H4 (cell line): Measurements from ENCODE around the gene RPL22L1. TPM values are rescaled to one million over a fixed set of nuclear protein-coding genes. Genes with fewer than 3 reads are reported as not detected.
"Not testable (repeated sequence)": the region's sequence is repeated elsewhere in the genome, so short reads cannot be mapped to it uniquely, and the experiment has no call there.

ENCODE experiments used
- DNase-seq: peaks from one replicate; pipeline ENCODE4 v3.0.0-alpha.2; 2015; ENCODE audit warnings: low spot score
- total RNA-seq: library from RNA; depleted of rRNA; stranded (reverse); fragments of >200 nt; shearing (Covaris generic); gene quantifications from 2 replicates; pipeline ENCODE4 v1.2.3, GENCODE V29; 2014

RPL22L1 gene
- total RNA-seq, 1 experiment from 2014 or later, result 760 TPM

DNA sequence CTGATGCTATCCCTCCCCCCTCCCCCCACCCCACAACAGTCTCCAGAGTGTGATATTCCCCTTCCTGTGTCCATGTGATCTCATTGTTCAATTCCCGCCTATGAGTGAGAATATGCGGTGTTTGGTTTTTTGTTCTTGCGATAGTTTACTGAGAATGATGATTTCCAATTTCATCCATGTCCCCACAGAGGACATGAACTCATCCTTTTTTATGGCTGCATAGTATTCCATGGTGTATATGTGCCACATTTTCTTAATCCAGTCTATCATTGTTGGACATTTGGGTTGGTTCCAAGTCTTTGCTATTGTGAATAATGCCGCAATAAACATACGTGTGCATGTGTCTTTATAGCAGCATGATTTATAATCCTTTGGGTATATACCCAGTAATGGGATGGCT is 8.7 kb upstream of the RPL22L1 start:
- not testable (repeated sequence) for DNase-seq

DNA sequence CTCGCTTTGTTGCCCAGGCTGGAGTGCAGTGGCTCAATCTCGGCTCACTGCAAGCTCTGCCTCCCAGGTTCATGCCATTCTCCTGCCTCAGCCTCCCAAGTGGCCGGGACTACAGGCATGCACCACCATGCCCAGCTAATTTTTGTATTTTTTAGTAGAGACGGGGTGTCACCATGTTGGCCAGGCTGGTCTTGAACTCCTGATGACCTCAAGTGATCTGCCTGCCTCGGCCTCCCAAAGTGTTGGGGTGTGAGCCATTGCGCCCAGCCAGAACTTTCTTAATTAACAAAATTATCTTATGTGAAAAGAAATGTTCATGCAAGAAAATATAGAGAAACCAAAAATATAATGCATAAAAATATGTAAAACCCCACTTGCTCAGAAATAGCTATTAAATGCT is 7.3 kb upstream of the RPL22L1 start:
- not testable (repeated sequence) for DNase-seq

- DNase-seq, result no peak
These were observed 6.5 kb upstream of the RPL22L1 start for GRCh38 chr3:170876537-170876936.

DNA sequence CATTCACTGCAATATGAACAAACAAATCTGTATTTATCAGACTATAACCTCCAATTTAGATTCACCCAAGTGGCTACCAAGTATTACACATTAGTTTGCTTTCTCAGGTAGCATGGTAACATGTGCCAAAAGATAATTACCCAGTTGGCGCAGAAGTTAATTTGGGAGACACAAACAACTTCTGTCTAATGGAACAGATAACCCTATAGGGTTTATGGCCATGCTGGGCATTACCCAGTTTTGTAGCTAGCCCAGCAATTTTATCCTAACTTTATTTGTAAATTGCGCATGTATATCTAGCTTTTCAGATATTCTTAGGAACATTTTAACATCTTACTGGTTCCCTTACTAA is 780 bp downstream of the RPL22L1 start:
- no peak for DNase-seq

DNA sequence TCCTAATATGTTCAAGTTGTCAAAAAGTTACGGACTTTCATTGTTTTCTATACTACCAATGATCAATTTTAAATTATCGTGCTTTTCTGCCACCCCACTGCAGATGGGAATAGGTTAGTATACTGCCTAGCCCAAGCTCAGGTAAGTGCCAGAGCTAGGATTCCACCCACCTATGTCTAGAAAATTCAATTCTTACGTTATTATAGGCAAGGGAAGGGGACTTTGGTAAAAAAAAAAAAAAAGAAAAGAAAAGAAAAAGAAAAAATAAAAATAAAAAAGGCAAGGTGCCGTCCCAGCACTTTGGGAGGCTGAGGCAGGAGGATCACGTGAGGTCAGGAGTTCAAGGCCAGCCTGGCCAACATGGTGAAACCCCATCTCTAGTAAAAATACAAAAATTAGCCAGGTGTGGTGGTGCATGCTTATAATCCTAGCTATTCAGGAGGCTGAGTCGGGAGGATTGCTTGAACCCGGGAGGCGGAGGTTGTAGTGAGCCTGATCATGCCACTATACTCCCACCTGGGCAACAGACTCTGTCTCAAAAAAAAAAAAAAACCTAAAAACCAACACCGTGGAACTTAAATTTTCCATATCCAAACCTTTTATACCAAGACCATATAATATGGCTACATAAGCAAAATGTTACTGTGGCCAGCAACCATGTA is 1.3 kb downstream of the RPL22L1 start:
- no peak for DNase-seq

DNA sequence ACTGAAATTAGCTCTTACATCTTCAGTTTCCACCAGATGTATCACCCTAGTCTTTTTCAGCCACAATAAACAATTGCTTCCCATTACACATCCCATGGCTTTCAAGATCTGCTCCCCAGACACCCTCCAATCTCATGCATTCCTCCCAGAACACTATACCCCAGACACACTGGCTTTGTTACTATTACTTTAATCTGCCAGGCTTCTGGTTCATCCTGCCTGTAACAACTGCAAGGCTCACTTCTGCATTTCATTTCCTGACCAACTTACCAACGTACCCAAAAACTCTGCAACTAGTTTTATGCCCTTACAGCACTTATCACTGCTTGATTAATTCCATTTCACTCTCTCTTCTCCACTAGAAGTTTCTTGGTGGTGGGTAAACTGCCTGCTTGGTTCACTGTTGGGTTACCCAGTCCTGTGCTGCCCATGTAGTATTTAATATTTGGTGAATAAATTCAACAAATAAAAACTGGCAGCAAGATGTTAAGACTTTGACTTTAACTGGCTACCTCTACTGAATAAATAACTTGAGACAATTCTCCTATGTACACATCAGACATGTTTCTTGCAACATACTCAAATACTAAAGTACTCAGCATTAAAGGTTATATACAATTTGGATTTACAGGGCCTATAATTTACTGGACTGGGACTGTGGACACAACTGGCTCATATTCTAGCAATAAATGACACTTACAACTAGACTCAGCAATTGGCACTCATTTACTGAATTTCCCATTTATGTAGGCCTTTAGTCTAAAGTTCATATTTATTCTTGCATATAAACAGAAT is 2.7 kb downstream of the RPL22L1 start:
- DNase-seq, result no peak

DNA sequence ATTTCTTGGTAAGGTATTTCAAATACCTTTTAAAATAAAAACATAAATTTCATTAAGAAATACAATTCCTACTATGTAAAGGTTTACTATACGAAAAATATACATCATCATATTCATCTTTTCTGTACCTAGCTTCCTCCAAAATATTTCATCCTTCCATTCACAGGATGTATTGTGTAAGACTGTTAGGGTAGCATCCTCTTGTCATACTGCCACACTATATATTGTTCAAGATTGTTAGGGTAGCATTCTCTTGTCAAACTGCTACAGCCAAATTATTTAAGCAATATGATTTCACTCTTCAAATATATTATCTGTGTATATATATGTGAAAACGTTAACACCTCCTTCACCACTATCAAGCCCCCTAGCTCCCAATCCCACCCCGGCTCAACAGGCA is 3.5 kb downstream of the RPL22L1 start:
- DNase-seq, result no peak

- peak; percentile 22 for DNase-seq
These were observed 4.5 kb downstream of the RPL22L1 start for GRCh38 chr3:170865209-170866094.

- no peak for DNase-seq
These were observed 5.3 kb downstream of the RPL22L1 start for GRCh38 chr3:170864525-170865208.

DNA sequence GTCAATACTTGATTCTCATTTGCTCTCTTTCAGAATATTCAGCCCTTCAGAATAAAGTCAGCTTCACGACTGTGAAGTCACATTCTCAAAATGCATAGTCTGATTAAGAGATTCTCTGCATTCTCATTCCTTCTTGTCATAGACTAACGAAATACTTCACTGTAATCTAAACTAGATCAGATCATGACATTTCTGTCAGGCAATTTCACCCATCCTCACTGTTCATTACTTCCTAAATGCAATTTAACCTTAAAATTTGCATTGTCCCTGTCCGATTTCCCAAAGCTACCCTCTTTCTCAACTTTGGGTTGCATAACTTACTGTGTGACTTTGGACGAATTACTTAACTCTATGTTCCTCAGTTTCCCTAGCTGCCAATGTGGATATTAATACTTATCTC is 6.2 kb downstream of the RPL22L1 start:
- no peak for DNase-seq

DNA sequence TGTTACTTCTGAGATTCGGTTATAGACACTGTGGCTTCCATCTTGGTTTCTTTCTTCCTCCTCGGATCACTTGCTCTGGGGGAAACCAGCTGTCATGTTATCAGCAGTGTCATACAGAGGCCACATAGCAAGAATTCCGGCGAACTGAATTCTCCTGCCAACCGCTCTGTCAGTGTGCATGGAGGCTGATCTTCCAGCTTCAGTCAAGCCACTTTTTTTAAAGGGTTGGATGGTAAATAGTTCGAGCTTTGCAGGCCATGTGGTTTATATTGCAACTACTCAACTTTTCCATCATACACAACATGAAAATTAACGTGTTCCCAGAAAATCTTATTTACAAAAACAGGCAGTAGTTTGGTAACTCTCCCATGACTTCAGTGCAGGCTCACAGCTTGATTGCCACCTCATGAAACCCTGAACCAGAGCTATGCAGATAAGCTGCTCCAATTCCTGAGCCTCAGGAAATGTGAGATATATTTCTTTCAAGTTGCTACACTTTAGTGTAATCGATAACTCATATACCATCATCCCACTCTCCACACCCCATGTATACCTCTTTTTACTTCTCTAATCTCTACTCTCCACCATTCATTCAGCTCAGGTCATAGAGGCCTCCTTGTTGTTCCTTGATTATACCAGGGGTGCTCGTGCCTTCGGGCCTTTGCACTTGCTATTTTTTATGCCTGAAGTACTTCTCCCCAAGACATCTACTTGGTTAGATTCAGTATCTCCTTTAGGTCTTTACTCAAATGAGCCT is 7.2 kb downstream of the RPL22L1 start:
- DNase-seq, result no peak

- DNase-seq, result no peak
These were observed 11.4 kb downstream of the RPL22L1 start for GRCh38 chr3:170858599-170858998.

DNA sequence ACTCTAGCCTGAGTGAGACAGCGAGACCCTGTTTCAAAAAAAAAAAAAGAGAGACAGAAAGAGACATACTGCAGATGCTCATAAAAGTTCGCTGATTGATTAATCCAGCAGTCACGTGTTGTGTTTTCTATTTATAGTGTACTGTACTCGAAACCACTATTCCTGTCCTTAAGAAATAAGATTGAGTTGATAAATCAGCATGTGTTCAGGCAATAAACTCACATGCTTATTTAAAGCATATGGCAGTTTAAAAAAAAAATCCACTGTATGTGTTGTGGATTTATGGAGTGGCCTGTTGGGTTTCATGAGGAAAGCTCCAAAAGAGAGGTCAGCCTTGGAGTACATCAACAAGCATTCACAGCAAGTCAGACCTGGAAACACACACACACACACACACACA is 17.7 kb downstream of the RPL22L1 start:
- DNase-seq, result no peak

- no peak for DNase-seq
These were observed 21.6 kb downstream of the RPL22L1 start for GRCh38 chr3:170848292-170848917.

DNA sequence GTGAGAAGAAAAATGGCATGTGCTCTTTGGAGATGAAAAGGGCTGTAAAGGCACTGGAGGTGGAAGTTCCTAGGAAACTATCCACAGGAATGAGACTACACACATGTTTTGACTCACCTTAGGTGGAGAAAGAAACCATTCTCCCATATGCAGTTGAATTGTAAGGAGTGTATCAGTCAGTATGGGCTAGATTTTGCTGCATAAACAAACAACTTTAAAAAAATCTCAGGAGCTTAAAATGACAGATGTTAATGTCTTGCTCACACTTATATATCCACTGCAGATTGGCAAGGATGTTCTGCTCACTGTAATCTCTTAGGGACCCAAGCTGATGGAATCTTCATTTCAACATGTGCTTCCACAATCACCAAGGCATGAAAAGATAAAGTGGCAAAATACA is 25.6 kb downstream of the RPL22L1 start:
- DNase-seq, result no peak

GRCh38 chr3:170840291-170840859 is 29.6 kb downstream of the RPL22L1 start:
- DNase-seq, result peak; percentile 7

DNA sequence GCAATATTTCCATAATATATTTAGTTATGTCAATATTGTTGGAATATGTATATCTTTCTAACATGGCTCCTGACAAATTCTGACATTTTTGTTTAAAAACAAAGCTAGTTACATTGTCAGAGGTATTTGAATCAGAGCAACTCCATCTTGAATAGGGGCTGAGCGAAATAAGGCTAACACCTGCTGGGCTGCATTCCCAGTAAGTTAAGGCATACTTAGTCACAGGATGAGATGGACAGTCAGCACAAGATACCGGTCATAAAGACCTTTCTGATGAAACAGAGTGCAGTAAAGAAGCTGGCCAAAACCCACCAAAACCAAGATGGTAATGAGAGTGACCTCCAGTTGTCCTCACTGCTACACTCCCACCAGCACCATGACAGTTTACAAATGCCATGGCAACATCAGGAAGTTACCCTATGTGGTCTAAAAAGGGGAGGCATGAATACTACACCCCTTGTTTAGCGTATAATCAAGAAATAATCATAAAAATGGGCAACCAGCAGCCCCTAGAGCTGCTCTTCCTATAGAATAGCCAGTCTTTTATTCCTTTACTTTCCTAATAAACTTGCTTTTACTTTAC is 30.4 kb downstream of the RPL22L1 start:
- DNase-seq, result no peak

DNA sequence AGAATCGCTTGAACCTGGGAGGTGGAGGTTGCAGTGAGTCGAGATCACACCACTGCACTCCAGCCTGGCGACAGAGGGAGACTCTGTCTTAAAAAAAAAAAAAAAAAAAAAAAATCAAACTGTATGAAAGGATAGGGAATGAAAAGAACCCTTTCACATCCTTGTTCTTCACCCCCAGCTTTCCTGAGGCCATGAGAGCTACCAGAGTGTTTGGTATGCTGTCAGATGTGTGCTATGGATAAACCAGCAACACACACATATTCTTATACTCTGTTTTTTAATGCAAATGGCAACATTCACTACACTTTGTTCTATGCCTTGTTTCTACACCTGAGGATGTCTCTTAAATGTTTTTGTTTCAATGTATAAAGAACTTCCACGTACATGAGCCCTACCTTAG is 33.5 kb downstream of the RPL22L1 start:
- DNase-seq, result no peak

DNA sequence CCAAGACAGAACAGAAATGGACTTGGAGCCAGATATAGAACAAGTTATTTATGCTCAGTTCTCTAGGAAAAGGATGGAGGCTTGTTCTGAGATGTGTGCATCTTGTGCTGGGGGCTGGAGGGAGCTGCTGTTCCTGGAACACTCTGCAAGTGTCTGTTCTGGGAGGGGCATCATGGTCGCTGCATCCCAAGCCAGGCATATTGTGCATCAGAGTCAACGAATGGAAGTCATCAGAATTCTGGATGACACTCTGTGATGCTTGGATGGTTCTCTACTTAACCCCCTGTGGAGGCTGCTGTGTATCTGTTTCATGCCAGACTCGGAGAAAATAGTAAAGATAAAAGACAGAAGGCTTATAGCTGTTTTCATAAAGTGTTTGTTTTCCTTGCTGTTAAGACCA is 34.7 kb downstream of the RPL22L1 start:
- DNase-seq, result no peak

DNA sequence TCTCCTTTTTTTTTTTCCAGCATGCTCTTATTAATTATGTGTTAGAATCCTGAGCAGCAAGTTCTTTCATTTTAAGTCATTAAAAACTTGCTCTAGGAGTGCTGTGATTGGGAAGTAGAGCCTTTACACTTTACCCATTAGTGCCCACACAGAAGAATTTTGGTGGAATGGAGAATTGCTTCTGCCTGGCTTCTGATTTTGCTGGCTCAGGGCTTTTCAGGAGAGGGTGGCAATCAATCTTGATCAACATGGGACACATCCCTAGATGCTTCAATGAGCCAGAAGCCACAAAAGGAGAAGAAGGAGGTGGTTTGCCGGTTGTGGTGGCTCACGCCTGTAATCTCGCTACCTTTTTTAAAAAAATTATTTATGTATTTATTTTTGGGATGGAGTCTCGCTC is 39.4 kb downstream of the RPL22L1 start:
- no peak for DNase-seq
